GM19397 (cell line): Measurements from ENCODE around the gene TSTD2.
"Not testable (repeated sequence)": the region's sequence is repeated elsewhere in the genome, so short reads cannot be mapped to it uniquely, and the experiment has no call there.

Experiments
- ATAC-seq: cut with Tn5 transposase; IDR thresholded peaks from one replicate; pipeline ENCODE4 v1.9.1; 2021; ENCODE audit warnings: mild to moderate bottlenecking, moderate library complexity; ENCODE audit not compliant: unreplicated experiment

Gene TSTD2

GRCh38 chr9:97593960-97594359 lies 39.2 kb downstream of the TSTD2 start:
- ATAC-seq, result no peak

GRCh38 chr9:97592126-97592525 lies 41.0 kb downstream of the TSTD2 start:
- ATAC-seq, result no peak

- ATAC-seq, result no peak
Observed at GRCh38 chr9:97591535-97591934, 41.6 kb downstream of the TSTD2 start.

GRCh38 chr9:97586909-97587308 lies 46.3 kb downstream of the TSTD2 start:
- ATAC-seq, result not testable (repeated sequence)

- ATAC-seq, result not testable (repeated sequence)
Observed at GRCh38 chr9:97584778-97585177, 48.4 kb downstream of the TSTD2 start.

GRCh38 chr9:97581590-97581989 lies 51.6 kb downstream of the TSTD2 start:
- ATAC-seq, result not testable (repeated sequence)

GRCh38 chr9:97579914-97580313 lies 53.3 kb downstream of the TSTD2 start:
- no peak for ATAC-seq

- no peak for ATAC-seq
Observed at GRCh38 chr9:97578846-97579245, 54.3 kb downstream of the TSTD2 start.

GRCh38 chr9:97577051-97577450 lies 56.1 kb downstream of the TSTD2 start:
- no peak for ATAC-seq

GRCh38 chr9:97575673-97576200 lies 57.4 kb downstream of the TSTD2 start:
- no peak for ATAC-seq

- not testable (repeated sequence) for ATAC-seq
Observed at GRCh38 chr9:97574921-97575672, 58.1 kb downstream of the TSTD2 start.

GRCh38 chr9:97574101-97574571 lies 59.0 kb downstream of the TSTD2 start:
- ATAC-seq, result not testable (repeated sequence)

GRCh38 chr9:97573482-97574073 lies 59.6 kb downstream of the TSTD2 start:
- ATAC-seq, result no peak

GRCh38 chr9:97572892-97573365 lies 60.2 kb downstream of the TSTD2 start:
- ATAC-seq, result no peak

GRCh38 chr9:97572196-97572891 lies 60.8 kb downstream of the TSTD2 start:
- no peak for ATAC-seq

- no peak for ATAC-seq
Observed at GRCh38 chr9:97571664-97572063, 61.5 kb downstream of the TSTD2 start.

GRCh38 chr9:97570899-97571298 lies 62.3 kb downstream of the TSTD2 start:
- ATAC-seq, result no peak

GRCh38 chr9:97568461-97569275 lies 64.5 kb downstream of the TSTD2 start:
- no peak for ATAC-seq

GRCh38 chr9:97567894-97568202 lies 65.3 kb downstream of the TSTD2 start:
- ATAC-seq, result no peak

GRCh38 chr9:97567182-97567893 lies 65.8 kb downstream of the TSTD2 start:
- ATAC-seq, result no peak
